GM12878 (cell line): ENCODE results near the gene TAS2R38. TPM values are rescaled to one million over a fixed set of nuclear protein-coding genes. Genes with fewer than 3 reads are reported as not detected.

ENCODE experiments used
- ATAC-seq: fragments of 200-7000 bp; cut with Tn5 transposase; 3 replicates; pipeline ENCODE4 v1.9.1; 2020; ENCODE audit warnings: mild to moderate bottlenecking, moderate library complexity
- BruUV-seq: library from RNA; stranded (reverse); fragments of 400-500 nt; replicated peaks from 2 replicates; lab custom pipeline; 2021; lab: Mats Ljungman, UMichigan
- CTCF ChIA-PET: fragments of 300-600 bp; sonication (Branson Sonifier 250); formaldehyde crosslinking; extraction: SDS; loops from one replicate; lab custom pipeline; 2021; ENCODE audit warnings: inconsistent platforms; lab: Yijun Ruan, JAX
- POLR2A ChIA-PET: fragments of 350-600 bp; formaldehyde crosslinking; extraction: SDS; loops from one replicate; lab custom pipeline; 2021; ENCODE audit warnings: inconsistent platforms; lab: Charles Lee
- RAD21 ChIA-PET: fragments of 300-600 bp; sonication (Branson Sonifier 250); formaldehyde crosslinking; loops from one replicate; lab custom pipeline; 2023; ENCODE audit warnings: antibody characterized with exemption; ENCODE audit not compliant: unreplicated experiment; lab: Charles Lee
- SMC1A ChIA-PET: fragments of 300-600 bp; sonication (Branson Sonifier 250); formaldehyde crosslinking; loops from one replicate; lab custom pipeline; 2023; ENCODE audit not compliant: unreplicated experiment, uncharacterized antibody; lab: Charles Lee
- DNase-seq: peaks from one replicate; pipeline ENCODE4 v3.0.0-alpha.2; 2011; ENCODE audit warnings: low read depth, low spot score
- FAIRE-seq: peaks from 3 replicates; lab custom pipeline; 2011; peaks lifted over from hg19 to GRCh38; lab: Jason Lieb, UNC
- H2AFZ ChIP-seq: 2 replicates; pipeline ENCODE4 v1.6.0; 2011; ENCODE audit warnings: low read depth, low read length, control low read depth; ENCODE audit not compliant: control insufficient read depth
- H3K27ac ChIP-seq: 2 replicates; pipeline ENCODE4 v1.5.1; 2011; ENCODE audit warnings: control low read depth; ENCODE audit not compliant: control insufficient read depth, insufficient read depth
- H3K27me3 ChIP-seq, 2 experiments: replicated peaks in 1 of 2; 2 replicates each; pipeline versions ENCODE4 v1.6.0 to v1.6.1; 2011; ENCODE audit warnings: low read length in 1 of 2; ENCODE audit not compliant: control insufficient read depth in 2 of 2, insufficient read depth in 2 of 2
- H3K36me3 ChIP-seq, 2 experiments: 2 replicates each; pipeline ENCODE4 v1.5.1; 2011; ENCODE audit warnings: low read length in 1 of 2; ENCODE audit not compliant: control insufficient read depth in 2 of 2, insufficient read depth in 2 of 2
- H3K4me1 ChIP-seq: 2 replicates; pipeline ENCODE4 v1.6.1; 2011; ENCODE audit warnings: mild to moderate bottlenecking, low read length, moderate library complexity, mixed read lengths; ENCODE audit not compliant: control insufficient read depth, insufficient read depth
- H3K4me2 ChIP-seq: 2 replicates; pipeline ENCODE4 v1.6.0; 2011; ENCODE audit warnings: control low read depth; ENCODE audit not compliant: control insufficient read depth, insufficient read depth
- H3K4me3 ChIP-seq: fragments of 200-600 bp; sonication (generic); 2 replicates; pipeline ENCODE4 v1.5.1; 2016
- H3K79me2 ChIP-seq: 2 replicates; pipeline ENCODE4 v1.6.0; 2011; ENCODE audit warnings: low read length; ENCODE audit not compliant: control insufficient read depth, insufficient read depth
- H3K9ac ChIP-seq: 2 replicates; pipeline ENCODE4 v1.8.0; 2011; ENCODE audit warnings: low read length, control low read depth, mixed read lengths; ENCODE audit not compliant: control insufficient read depth, insufficient read depth
- H3K9me3 ChIP-seq: replicated peaks from 3 replicates; pipeline ENCODE4 v1.5.1; 2011; ENCODE audit warnings: mild to moderate bottlenecking, low read length; ENCODE audit not compliant: control insufficient read depth, insufficient read depth
- H4K20me1 ChIP-seq: 2 replicates; pipeline ENCODE4 v1.6.0; 2011; ENCODE audit not compliant: control insufficient read depth, insufficient read depth
- BHLHE40 ChIP-seq, 2 experiments: fragments of 450-650 bp in 1 of 2; IDR thresholded peaks; 2 replicates each; pipeline ENCODE4 v1.6.1; 2011 to 2017; ENCODE audit warnings: low read depth in 2 of 2, borderline replicate concordance in 1 of 2, improper control_type of control experiment in 1 of 2, low read length in 1 of 2, mild to moderate bottlenecking in 1 of 2
- ETV6 ChIP-seq, 2 experiments: fragments of 450-650 bp in 1 of 2; IDR thresholded peaks in 1 of 2; conservative IDR thresholded peaks in 1 of 2; 2 replicates each; pipeline ENCODE4 v1.6.1; 2014; ENCODE audit warnings: antibody characterized with exemption in 1 of 2, borderline replicate concordance in 1 of 2, low read depth in 1 of 2, mild to moderate bottlenecking in 1 of 2, moderate library complexity in 1 of 2
- HDAC2 ChIP-seq: fragments of 200-600 bp; sonication (generic); IDR thresholded peaks from 2 replicates; pipeline ENCODE4 v1.6.1; 2017
- HDAC6 ChIP-seq: fragments of 200-600 bp; sonication (generic); IDR thresholded peaks from one replicate; pipeline ENCODE4 v1.8.0; 2017; ENCODE audit warnings: antibody characterized with exemption; ENCODE audit not compliant: unreplicated experiment
- IKZF1 ChIP-seq: fragments of 450-650 bp; conservative IDR thresholded peaks from 2 replicates; pipeline ENCODE4 v1.6.1; 2017; ENCODE audit warnings: antibody characterized with exemption, mild to moderate bottlenecking
- KDM1A ChIP-seq: fragments of 200-600 bp; sonication (generic); IDR thresholded peaks from 2 replicates; pipeline ENCODE4 v1.6.1; 2016; ENCODE audit warnings: borderline replicate concordance
- NFIC ChIP-seq: IDR thresholded peaks from 2 replicates; pipeline ENCODE4 v1.6.1; 2012; ENCODE audit warnings: low read depth, mild to moderate bottlenecking, inconsistent platforms, low read length, moderate library complexity
- NFYB ChIP-seq: IDR thresholded peaks from 2 replicates; pipeline ENCODE4 v1.6.1; 2011; ENCODE audit warnings: low read depth, mild to moderate bottlenecking, low read length, improper control_type of control experiment, moderate library complexity; ENCODE audit not compliant: insufficient read depth
- NR2C2 ChIP-seq: IDR thresholded peaks from 2 replicates; pipeline ENCODE4 v1.6.1; 2011; ENCODE audit warnings: borderline replicate concordance, low read depth; ENCODE audit not compliant: control insufficient read depth, insufficient read length
- POLR2A ChIP-seq: IDR thresholded peaks from 2 replicates; pipeline ENCODE4 v1.6.1; 2011; ENCODE audit warnings: low read depth, mild to moderate bottlenecking, low read length
- RCOR1 ChIP-seq: conservative IDR thresholded peaks from 2 replicates; pipeline ENCODE4 v1.6.1; 2012; ENCODE audit warnings: low read depth, low read length, improper control_type of control experiment
- SMAD5 ChIP-seq: IDR thresholded peaks from 2 replicates; pipeline ENCODE4 v1.6.1; 2016; ENCODE audit warnings: antibody characterized with exemption, low read depth
- TAF1 ChIP-seq: IDR thresholded peaks from 2 replicates; pipeline ENCODE4 v1.6.1; 2011; ENCODE audit warnings: mild to moderate bottlenecking, low read depth, low read length, borderline replicate concordance
- ZNF622 ChIP-seq: fragments of 450-650 bp; IDR thresholded peaks from 2 replicates; pipeline ENCODE4 v1.6.1; 2017; ENCODE audit warnings: mild to moderate bottlenecking, inconsistent platforms
- WGBS: methylation state at CpG from one replicate; pipeline ENCODE4 v1.1.6; 2016; ENCODE audit warnings: low lambda C conversion rate; ENCODE audit not compliant: insufficient replicate concordance, insufficient coverage; ENCODE audit errors: missing lambda C conversion rate; 5-methylcytosine and 5-hydroxymethylcytosine counted together
- in situ Hi-C: fragments of 300-500 bp; cut with MboI; formaldehyde crosslinking; loops from 9 replicates; pipeline ENCODE4 v1.14.3; 2018; ENCODE audit warnings: mixed read lengths
- intact Hi-C: fragments of 100-400 bp; cut with micrococcal nuclease; formaldehyde crosslinking; loops from one replicate; pipeline ENCODE4 v1.14.2; 2022; ENCODE audit not compliant: unreplicated experiment
- polyA plus RNA-seq, 11 experiments: library from polyadenylated mRNA; depleted of rRNA in 4 of 11; unstranded in 6 of 11; stranded (reverse) in 5 of 11; fragments of >200 nt; fragmentation: Nextera tagmentation in 4 of 11; fragmentation: Illumina TruSeq in 1 of 11; extraction: Ambion mirVana in 4 of 11; extraction: Trizol in 1 of 11; gene quantifications; 1 replicate in 1 of 11; 2 replicates in 10 of 11; pipeline versions ENCODE4 v1.2.1 to v1.2.3, GENCODE V29; 2011 to 2016; ENCODE audit warnings: inconsistent platforms in 2 of 11, missing spikeins in 2 of 11, low read depth in 1 of 11
- total RNA-seq, 4 experiments: library from RNA; depleted of rRNA in 3 of 4; stranded (reverse); fragments of >200 nt in 3 of 4; fragmentation: Illumina TruSeq in 1 of 4; extraction: Trizol in 1 of 4; gene quantifications; 2 replicates each; pipeline versions ENCODE4 v1.2.1 to v1.2.3, GENCODE V29; 2013 to 2021
- TF ChIP-seq, protein P1 (sequence below): fragments of 450-650 bp; formaldehyde crosslinking; IDR thresholded peaks from 2 replicates; pipeline ENCODE4 v1.4.0; 2022; ENCODE audit warnings: mild to moderate bottlenecking, moderate library complexity
- TF ChIP-seq, protein P2 (sequence below): fragments of 450-650 bp; IDR thresholded peaks from 2 replicates; pipeline ENCODE4 v1.6.1; 2017; ENCODE audit warnings: mild to moderate bottlenecking, low read depth, inconsistent platforms; ENCODE audit not compliant: poor library complexity, severe bottlenecking
- TF ChIP-seq, protein P3 (sequence below): IDR thresholded peaks from 2 replicates; pipeline ENCODE4 v1.6.1; 2012; ENCODE audit warnings: low read depth, low read length, improper control_type of control experiment
- TF ChIP-seq, protein P4 (sequence below): IDR thresholded peaks from 2 replicates; pipeline ENCODE4 v1.6.1; 2012; ENCODE audit warnings: low read depth, low read length, improper control_type of control experiment

The TAS2R38 gene
- total and polyA plus RNA-seq, 10 of the 15 experiments (the other 5 are each of a cell fraction or from before 2014, with no cell fraction given): not detected

DNA sequence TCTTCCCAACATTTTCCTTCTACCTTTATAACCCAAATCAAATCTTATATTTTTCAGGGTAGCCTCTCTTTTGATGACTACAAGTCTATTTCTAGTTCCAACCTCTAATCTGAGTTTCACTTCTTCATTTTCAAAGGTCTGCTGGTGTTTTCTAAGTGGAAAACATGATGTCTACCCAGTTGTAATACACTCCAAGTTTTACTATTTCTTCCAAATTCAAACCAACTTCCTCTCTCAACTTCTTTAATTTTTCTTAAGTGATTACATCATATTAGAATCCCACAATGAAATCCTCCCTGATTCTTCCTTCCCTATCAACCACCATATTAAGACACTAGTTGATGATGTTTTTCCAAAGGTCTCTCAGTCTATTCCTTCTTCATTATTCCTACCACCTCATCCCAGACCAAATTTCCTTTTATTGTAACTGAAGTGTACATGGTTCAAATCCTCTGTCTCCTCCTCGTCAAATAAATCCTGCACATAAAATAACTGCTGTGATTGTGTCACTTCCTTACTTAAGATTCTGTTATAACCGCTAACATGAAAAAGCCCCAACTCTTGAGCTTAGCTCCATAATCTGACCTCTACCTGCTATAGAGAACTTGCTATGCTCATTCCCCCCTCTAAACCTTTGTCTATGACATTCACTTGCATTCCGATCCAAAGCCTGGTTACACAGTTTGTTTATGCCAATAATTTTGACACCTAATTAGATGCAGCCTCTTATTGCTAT lies 12.7 kb downstream of the TAS2R38 start:
- CTCF ChIA-PET: interaction anchor here (1.2 to 1.5 kb wide), 2 partner anchors 15 kb away, joined by 4 to 6 read pairs; no protein-coding TSS in a partner anchor
- no peak overlapping the region for H2AFZ ChIP-seq
- 54% methylated on average over 3 of the region's 3 CpGs for WGBS
- H3K4me2 ChIP-seq: no peak overlapping the region
- no peaks in the 10 kb centered on the region for H3K79me2 ChIP-seq
- FAIRE-seq (peak; percentile 65), ATAC-seq (peak; percentile 84), DNase-seq (no peak)
- no peaks in the 10 kb centered on the region for H3K4me1 ChIP-seq
- no peak overlapping the region for H3K27ac ChIP-seq
- H4K20me1 ChIP-seq: no peaks in the 10 kb centered on the region
- RAD21 ChIA-PET: no interaction called here
- H3K36me3 ChIP-seq: no peaks in the 10 kb centered on the region
- BruUV-seq: no TSS peak
- H3K9me3 ChIP-seq: no peaks in the 10 kb centered on the region
- intact Hi-C loops (no loop called here), in situ Hi-C loops (no loop called here)
- POLR2A ChIA-PET: no interaction called here
- SMC1A ChIA-PET: no interaction called here
- H3K27me3 ChIP-seq: no peaks in the 10 kb centered on the region
- no peak overlapping the region for H3K9ac ChIP-seq
- H3K4me3 ChIP-seq: no peak overlapping the region
- no peak for TF ChIP-seq NR2C2
- peak in 1 of 2 experiments; percentile 60; a peak in 1 of 4 replicates for TF ChIP-seq ETV6 (conservative IDR thresholded peaks at IDR 0.05 in 1 of 2, IDR thresholded peaks at IDR 0.05 in 1 of 2; ENCODE audit: borderline replicate concordance in 1 of 2, low read depth in 1 of 2)
- TF ChIP-seq BHLHE40 (IDR thresholded peaks at IDR 0.05; ENCODE audit: borderline replicate concordance in 1 of 2, low read depth in 2 of 2, low read length in 1 of 2): no peak
- TF ChIP-seq TAF1: no peak
- peak; percentile 92 for TF ChIP-seq NFIC
- TF ChIP-seq IKZF1: 0 out of 2 replicates have a peak, but pooled peaks have one; percentile 16
- no peak for TF ChIP-seq POLR2A
- TF ChIP-seq, protein P1, sequence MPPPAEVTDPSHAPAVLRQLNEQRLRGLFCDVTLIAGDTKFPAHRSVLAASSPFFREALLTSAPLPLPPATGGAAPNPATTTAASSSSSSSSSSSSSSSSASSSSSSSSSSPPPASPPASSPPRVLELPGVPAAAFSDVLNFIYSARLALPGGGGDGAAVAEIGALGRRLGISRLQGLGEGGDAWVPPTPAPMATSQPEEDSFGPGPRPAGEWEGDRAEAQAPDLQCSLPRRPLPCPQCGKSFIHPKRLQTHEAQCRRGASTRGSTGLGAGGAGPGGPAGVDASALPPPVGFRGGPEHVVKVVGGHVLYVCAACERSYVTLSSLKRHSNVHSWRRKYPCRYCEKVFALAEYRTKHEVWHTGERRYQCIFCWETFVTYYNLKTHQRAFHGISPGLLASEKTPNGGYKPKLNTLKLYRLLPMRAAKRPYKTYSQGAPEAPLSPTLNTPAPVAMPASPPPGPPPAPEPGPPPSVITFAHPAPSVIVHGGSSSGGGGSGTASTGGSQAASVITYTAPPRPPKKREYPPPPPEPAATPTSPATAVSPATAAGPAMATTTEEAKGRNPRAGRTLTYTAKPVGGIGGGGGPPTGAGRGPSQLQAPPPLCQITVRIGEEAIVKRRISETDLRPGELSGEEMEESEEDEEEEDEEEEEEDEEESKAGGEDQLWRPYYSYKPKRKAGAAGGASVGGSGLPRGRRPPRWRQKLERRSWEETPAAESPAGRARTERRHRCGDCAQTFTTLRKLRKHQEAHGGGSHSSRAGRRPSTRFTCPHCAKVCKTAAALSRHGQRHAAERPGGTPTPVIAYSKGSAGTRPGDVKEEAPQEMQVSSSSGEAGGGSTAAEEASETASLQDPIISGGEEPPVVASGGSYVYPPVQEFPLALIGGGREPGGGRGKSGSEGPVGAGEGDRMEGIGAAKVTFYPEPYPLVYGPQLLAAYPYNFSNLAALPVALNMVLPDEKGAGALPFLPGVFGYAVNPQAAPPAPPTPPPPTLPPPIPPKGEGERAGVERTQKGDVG (CRISPR knock-in tag): no peak
- TF ChIP-seq, protein P2, sequence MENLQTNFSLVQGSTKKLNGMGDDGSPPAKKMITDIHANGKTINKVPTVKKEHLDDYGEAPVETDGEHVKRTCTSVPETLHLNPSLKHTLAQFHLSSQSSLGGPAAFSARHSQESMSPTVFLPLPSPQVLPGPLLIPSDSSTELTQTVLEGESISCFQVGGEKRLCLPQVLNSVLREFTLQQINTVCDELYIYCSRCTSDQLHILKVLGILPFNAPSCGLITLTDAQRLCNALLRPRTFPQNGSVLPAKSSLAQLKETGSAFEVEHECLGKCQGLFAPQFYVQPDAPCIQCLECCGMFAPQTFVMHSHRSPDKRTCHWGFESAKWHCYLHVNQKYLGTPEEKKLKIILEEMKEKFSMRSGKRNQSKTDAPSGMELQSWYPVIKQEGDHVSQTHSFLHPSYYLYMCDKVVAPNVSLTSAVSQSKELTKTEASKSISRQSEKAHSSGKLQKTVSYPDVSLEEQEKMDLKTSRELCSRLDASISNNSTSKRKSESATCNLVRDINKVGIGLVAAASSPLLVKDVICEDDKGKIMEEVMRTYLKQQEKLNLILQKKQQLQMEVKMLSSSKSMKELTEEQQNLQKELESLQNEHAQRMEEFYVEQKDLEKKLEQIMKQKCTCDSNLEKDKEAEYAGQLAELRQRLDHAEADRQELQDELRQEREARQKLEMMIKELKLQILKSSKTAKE: no peak
- TF ChIP-seq, protein P3, sequence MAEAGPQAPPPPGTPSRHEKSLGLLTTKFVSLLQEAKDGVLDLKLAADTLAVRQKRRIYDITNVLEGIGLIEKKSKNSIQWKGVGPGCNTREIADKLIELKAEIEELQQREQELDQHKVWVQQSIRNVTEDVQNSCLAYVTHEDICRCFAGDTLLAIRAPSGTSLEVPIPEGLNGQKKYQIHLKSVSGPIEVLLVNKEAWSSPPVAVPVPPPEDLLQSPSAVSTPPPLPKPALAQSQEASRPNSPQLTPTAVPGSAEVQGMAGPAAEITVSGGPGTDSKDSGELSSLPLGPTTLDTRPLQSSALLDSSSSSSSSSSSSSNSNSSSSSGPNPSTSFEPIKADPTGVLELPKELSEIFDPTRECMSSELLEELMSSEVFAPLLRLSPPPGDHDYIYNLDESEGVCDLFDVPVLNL: no peak
- no peak for TF ChIP-seq NFYB
- TF ChIP-seq RCOR1: no peak
- no peak for TF ChIP-seq HDAC6
- TF ChIP-seq KDM1A: no peak
- no peak for TF ChIP-seq HDAC2
- no peak for TF ChIP-seq ZNF622
- TF ChIP-seq SMAD5: no peak
- TF ChIP-seq, protein P4, sequence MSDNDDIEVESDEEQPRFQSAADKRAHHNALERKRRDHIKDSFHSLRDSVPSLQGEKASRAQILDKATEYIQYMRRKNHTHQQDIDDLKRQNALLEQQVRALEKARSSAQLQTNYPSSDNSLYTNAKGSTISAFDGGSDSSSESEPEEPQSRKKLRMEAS: no peak
